Measurements from ENCODE around the gene ANKRD24.
"Not testable (repeated sequence)": the region's sequence is repeated elsewhere in the genome, so short reads cannot be mapped to it uniquely, and the experiment has no call there.

GRCh38 chr19:4245938-4246337 lies 63.4 kb downstream of the ANKRD24 start:
- TF ChIP-seq POLR2A, CTCF (IDR thresholded peaks at IDR 0.05): not testable (repeated sequence)
